GM23338 (cell line): Measurements from ENCODE around the gene SLC12A7. TPM values are rescaled to one million over a fixed set of nuclear protein-coding genes. Genes with fewer than 3 reads are reported as not detected.

Experiments used
- CREB1 ChIP-seq: fragments of 250-450 bp; sonication (Bioruptor Pico); IDR thresholded peaks from 2 replicates; pipeline ENCODE4 v1.5.0; 2020; ENCODE audit warnings: low read depth, mild to moderate bottlenecking, moderate library complexity
- ETS1 ChIP-seq: IDR thresholded peaks from 2 replicates; pipeline ENCODE4 v1.6.1; 2016; ENCODE audit warnings: antibody characterized with exemption
- STAT1 ChIP-seq: IDR thresholded peaks from one replicate; pipeline ENCODE4 v1.6.1; 2016; ENCODE audit warnings: antibody characterized with exemption; ENCODE audit not compliant: unreplicated experiment
- ZNF462 ChIP-seq: fragments of 250-450 bp; sonication (Bioruptor Pico); IDR thresholded peaks from 2 replicates; pipeline ENCODE4 v1.5.0; 2020; ENCODE audit warnings: mild to moderate bottlenecking, moderate library complexity
- polyA plus RNA-seq: library from polyadenylated mRNA; unstranded; fragments of >200 nt; fragmentation: Nextera tagmentation; extraction: Ambion mirVana; gene quantifications from 2 replicates; pipeline ENCODE4 v1.2.1, GENCODE V29; 2016
- total RNA-seq: library from RNA; depleted of rRNA; stranded (reverse); fragments of >200 nt; shearing (Covaris generic); gene quantifications from 2 replicates; pipeline ENCODE4 v1.2.3, GENCODE V29; 2014
- TF ChIP-seq, protein P1 (sequence below), 2 experiments: fragments of 200-600 bp in 1 of 2; sonication (generic) in 1 of 2; conservative IDR thresholded peaks; 2 replicates each; pipeline versions ENCODE4 v1.5.1 to v1.6.1; 2016 to 2017; ENCODE audit warnings: antibody characterized with exemption in 2 of 2, low read depth in 2 of 2, mild to moderate bottlenecking in 2 of 2, moderate library complexity in 1 of 2

The SLC12A7 gene
- total and polyA plus RNA-seq, 2 experiments from 2014 or later, result 7.4 to 32.2 TPM

DNA sequence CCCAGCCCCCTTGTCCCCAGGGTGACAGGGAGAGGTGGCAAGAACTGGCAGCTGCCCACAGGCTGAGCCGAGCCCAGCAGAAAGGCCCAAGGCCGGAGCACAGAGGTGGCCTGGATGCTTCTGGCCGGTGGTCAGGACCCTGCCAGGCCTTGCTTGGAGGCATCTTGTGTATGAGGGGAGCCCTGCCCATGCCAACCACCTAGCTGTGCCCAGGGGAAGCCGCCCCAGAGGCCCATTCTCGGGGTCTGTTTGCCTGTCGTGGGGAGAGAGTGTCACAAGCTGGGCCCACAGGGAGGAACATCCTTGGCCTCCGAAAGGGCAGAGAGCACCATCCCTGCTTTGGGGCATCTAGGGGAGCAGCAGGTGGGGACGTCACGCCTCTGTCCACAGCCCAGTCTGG, 93.3 kb downstream of the SLC12A7 start (continued):
- TF ChIP-seq, protein P1, sequence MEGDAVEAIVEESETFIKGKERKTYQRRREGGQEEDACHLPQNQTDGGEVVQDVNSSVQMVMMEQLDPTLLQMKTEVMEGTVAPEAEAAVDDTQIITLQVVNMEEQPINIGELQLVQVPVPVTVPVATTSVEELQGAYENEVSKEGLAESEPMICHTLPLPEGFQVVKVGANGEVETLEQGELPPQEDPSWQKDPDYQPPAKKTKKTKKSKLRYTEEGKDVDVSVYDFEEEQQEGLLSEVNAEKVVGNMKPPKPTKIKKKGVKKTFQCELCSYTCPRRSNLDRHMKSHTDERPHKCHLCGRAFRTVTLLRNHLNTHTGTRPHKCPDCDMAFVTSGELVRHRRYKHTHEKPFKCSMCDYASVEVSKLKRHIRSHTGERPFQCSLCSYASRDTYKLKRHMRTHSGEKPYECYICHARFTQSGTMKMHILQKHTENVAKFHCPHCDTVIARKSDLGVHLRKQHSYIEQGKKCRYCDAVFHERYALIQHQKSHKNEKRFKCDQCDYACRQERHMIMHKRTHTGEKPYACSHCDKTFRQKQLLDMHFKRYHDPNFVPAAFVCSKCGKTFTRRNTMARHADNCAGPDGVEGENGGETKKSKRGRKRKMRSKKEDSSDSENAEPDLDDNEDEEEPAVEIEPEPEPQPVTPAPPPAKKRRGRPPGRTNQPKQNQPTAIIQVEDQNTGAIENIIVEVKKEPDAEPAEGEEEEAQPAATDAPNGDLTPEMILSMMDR (conservative IDR thresholded peaks at IDR 0.05; ENCODE audit: low read depth in 2 of 2), result no peak
- TF ChIP-seq CREB1 (no peak), ZNF462 (CRISPR knock-in tag) (no peak), ETS1 (no peak), STAT1 (no peak)
